K562 (cell line): ENCODE results near the gene CDC42SE2. TPM values are rescaled to one million over a fixed set of nuclear protein-coding genes. Genes with fewer than 3 reads are reported as not detected.

Experiments
- ATAC-seq: fragments of 200-7000 bp; cut with Tn5 transposase; 3 replicates; pipeline ENCODE4 v1.9.1; 2020; ENCODE audit warnings: moderate library complexity
- BruUV-seq: library from RNA; stranded (reverse); fragments of 400-500 nt; replicated peaks from 2 replicates; lab custom pipeline; 2021; lab: Mats Ljungman, UMichigan
- CTCF ChIA-PET: fragments of 300-600 bp; formaldehyde crosslinking; extraction: SDS; loops from one replicate; lab custom pipeline; 2021; ENCODE audit warnings: low intra/inter-chr PET ratio; lab: Yijun Ruan, JAX
- POLR2A ChIA-PET: fragments of 300-600, 350-650 bp; sonication (Branson Sonifier 250); formaldehyde crosslinking; extraction: SDS; loops from one replicate; lab custom pipeline; 2021; ENCODE audit warnings: antibody characterized with exemption, inconsistent platforms; lab: Yijun Ruan, JAX
- DNase-seq, 4 experiments: peaks; one replicate each; pipeline versions ENCODE4 v3.0.0 to v3.0.0-alpha.2; 2011 to 2018; ENCODE audit warnings: low spot score in 3 of 4, mixed read lengths in 3 of 4; ENCODE audit errors: extremely low read depth in 1 of 4
- FAIRE-seq: peaks from 2 replicates; lab custom pipeline; 2011; peaks lifted over from hg19 to GRCh38; lab: Jason Lieb, UNC
- H2AFZ ChIP-seq: 2 replicates; pipeline ENCODE4 v1.6.0; 2011; ENCODE audit warnings: low read depth, low read length, control low read depth, inconsistent platforms
- H3K27ac ChIP-seq: fragments of 200-600 bp; 3 replicates; pipeline ENCODE4 v1.8.0; 2011; ENCODE audit warnings: low read depth, mild to moderate bottlenecking, control low read depth, inconsistent platforms, low read length, moderate library complexity, mixed read lengths; ENCODE audit errors: extremely low read depth
- H3K27me3 ChIP-seq, 2 experiments: fragments of 300-600 bp in 1 of 2; 2 replicates in 1 of 2; 3 replicates in 1 of 2; pipeline versions ENCODE4 v1.6.0 to v1.8.0; 2011; ENCODE audit warnings: inconsistent platforms in 2 of 2, low read length in 2 of 2, mild to moderate bottlenecking in 1 of 2, mixed read lengths in 1 of 2, moderate library complexity in 1 of 2; ENCODE audit not compliant: control insufficient read depth in 2 of 2, insufficient read depth in 2 of 2
- H3K36me3 ChIP-seq: fragments of 300-600 bp; 3 replicates; pipeline ENCODE4 v1.8.0; 2011; ENCODE audit warnings: mild to moderate bottlenecking, low read length, inconsistent platforms; ENCODE audit not compliant: control insufficient read depth, insufficient read depth
- H3K4me1 ChIP-seq, 2 experiments: fragments of 200-600 bp in 1 of 2; replicated peaks in 1 of 2; 2 replicates in 1 of 2; 3 replicates in 1 of 2; pipeline versions ENCODE4 v1.5.1 to v1.8.0; 2011; ENCODE audit warnings: inconsistent platforms in 2 of 2, low read length in 2 of 2, mild to moderate bottlenecking in 1 of 2, mixed read lengths in 1 of 2, moderate library complexity in 1 of 2; ENCODE audit not compliant: control insufficient read depth in 2 of 2, insufficient read depth in 2 of 2
- H3K4me2 ChIP-seq: 2 replicates; pipeline ENCODE4 v1.6.1; 2011; ENCODE audit warnings: low read length, control low read depth, inconsistent platforms, mixed read lengths; ENCODE audit not compliant: insufficient read depth
- H3K4me3 ChIP-seq: fragments of 200-600 bp; sonication (generic), shearing (Covaris generic); 2 replicates; pipeline ENCODE4 v1.5.1; 2016; ENCODE audit warnings: control low read depth, inconsistent platforms
- H3K79me2 ChIP-seq: fragments of 200-600 bp; 3 replicates; pipeline ENCODE4 v1.8.0; 2011; ENCODE audit warnings: low read length, inconsistent platforms; ENCODE audit not compliant: control insufficient read depth, insufficient read depth
- H3K9ac ChIP-seq, 2 experiments: 2 replicates each; pipeline versions ENCODE4 v1.6.0 to v1.6.1; 2011; ENCODE audit warnings: low read depth in 2 of 2, low read length in 2 of 2, control low read depth in 1 of 2, inconsistent platforms in 1 of 2, mild to moderate bottlenecking in 1 of 2, mixed read lengths in 1 of 2; ENCODE audit not compliant: insufficient read depth in 1 of 2
- H3K9me1 ChIP-seq: one replicate; pipeline ENCODE4 v1.6.0; 2011; ENCODE audit warnings: inconsistent platforms, mild to moderate bottlenecking, low read length, moderate library complexity; ENCODE audit not compliant: control insufficient read depth, insufficient read depth
- H3K9me3 ChIP-seq: replicated peaks from 2 replicates; pipeline ENCODE4 v1.5.1; 2011; ENCODE audit warnings: low read depth, low read length, inconsistent platforms; ENCODE audit not compliant: control insufficient read depth, insufficient read depth
- H4K20me1 ChIP-seq: replicated peaks from 2 replicates; pipeline ENCODE4 v1.6.1; 2011; ENCODE audit warnings: low read length, inconsistent platforms, mixed read lengths; ENCODE audit not compliant: control insufficient read depth, insufficient read depth
- ARID3B ChIP-seq: fragments of 250-450 bp; sonication (Bioruptor Pico); IDR thresholded peaks from 2 replicates; pipeline ENCODE4 v1.4.0; 2020; ENCODE audit warnings: borderline replicate concordance
- CHD2 ChIP-seq: IDR thresholded peaks from 2 replicates; pipeline ENCODE4 v1.6.1; 2011; ENCODE audit warnings: low read depth, low read length
- EHMT2 ChIP-seq: fragments of 450-650 bp; IDR thresholded peaks from 2 replicates; pipeline ENCODE4 v1.6.1; 2018; ENCODE audit warnings: antibody characterized with exemption
- ELK1 ChIP-seq: sonication (generic); formaldehyde crosslinking; IDR thresholded peaks from 2 replicates; pipeline ENCODE4 v1.8.1; 2022; ENCODE audit warnings: missing genetic modification reagents
- HDAC8 ChIP-seq: fragments of 450-650 bp; IDR thresholded peaks from 2 replicates; pipeline ENCODE4 v1.6.1; 2016; ENCODE audit warnings: mild to moderate bottlenecking, missing genetic modification characterization, moderate library complexity, missing compliant biosample characterization
- IRF1 ChIP-seq: sonication (generic); formaldehyde crosslinking; IDR thresholded peaks from 2 replicates; pipeline ENCODE4 v1.8.0; 2022; ENCODE audit warnings: missing genetic modification reagents, mild to moderate bottlenecking, borderline replicate concordance
- KLF1 ChIP-seq: fragments of 450-650 bp; IDR thresholded peaks from 2 replicates; pipeline ENCODE4 v1.6.1; 2016; ENCODE audit warnings: missing genetic modification characterization, missing compliant biosample characterization
- MCM3 ChIP-seq: fragments of 450-650 bp; IDR thresholded peaks from 2 replicates; pipeline ENCODE4 v1.6.1; 2016
- NFE2 ChIP-seq: IDR thresholded peaks from 2 replicates; pipeline ENCODE4 v1.6.1; 2014; ENCODE audit warnings: antibody characterized with exemption, low read depth
- NR1H2 ChIP-seq: sonication (generic); formaldehyde crosslinking; IDR thresholded peaks from 2 replicates; pipeline ENCODE4 v1.4.0; 2020; ENCODE audit warnings: mild to moderate bottlenecking, missing genetic modification reagents
- NR4A1 ChIP-seq, 2 experiments: fragments of 250-450 bp in 1 of 2; fragments of 450-650 bp in 1 of 2; sonication (Bioruptor Pico) in 1 of 2; IDR thresholded peaks; 2 replicates each; pipeline versions ENCODE4 v1.4.0 to v1.6.1; 2016 to 2020; ENCODE audit warnings: mild to moderate bottlenecking in 2 of 2, missing compliant biosample characterization in 1 of 2, missing genetic modification characterization in 1 of 2, moderate library complexity in 1 of 2
- NRF1 ChIP-seq, 2 experiments: fragments of 450-650 bp; IDR thresholded peaks in 1 of 2; conservative IDR thresholded peaks in 1 of 2; 2 replicates each; pipeline ENCODE4 v1.6.1; 2014; ENCODE audit warnings: mild to moderate bottlenecking in 2 of 2
- PML ChIP-seq: IDR thresholded peaks from 2 replicates; pipeline ENCODE4 v1.6.1; 2012; ENCODE audit warnings: low read length, inconsistent platforms
- RBM17 ChIP-seq: fragments of 200-400 bp; formaldehyde crosslinking; IDR thresholded peaks from 2 replicates; pipeline ENCODE4 v1.6.1; 2017; ENCODE audit warnings: low read depth, mild to moderate bottlenecking, low read length, borderline replicate concordance
- RFX5 ChIP-seq: IDR thresholded peaks from 2 replicates; pipeline ENCODE4 v1.6.1; 2011; ENCODE audit warnings: low read depth, mild to moderate bottlenecking, improper control_type of control experiment, low read length
- SRSF1 ChIP-seq: fragments of 200-400 bp; formaldehyde crosslinking; IDR thresholded peaks from 2 replicates; pipeline ENCODE4 v1.6.1; 2017; ENCODE audit warnings: mild to moderate bottlenecking, low read depth, low read length, moderate library complexity
- ZNF133 ChIP-seq: fragments of 250-450 bp; sonication (Bioruptor Pico); IDR thresholded peaks from 2 replicates; pipeline ENCODE4 v1.4.0; 2020; ENCODE audit warnings: mild to moderate bottlenecking
- ZNF134 ChIP-seq: fragments of 250-450 bp; sonication (Bioruptor Pico); conservative IDR thresholded peaks from 2 replicates; pipeline ENCODE4 v1.4.0; 2020
- ZNF347 ChIP-seq: fragments of 450-650 bp; formaldehyde crosslinking; IDR thresholded peaks from 2 replicates; pipeline ENCODE4 v1.4.0; 2020; ENCODE audit warnings: low read depth, mild to moderate bottlenecking, moderate library complexity
- ZZZ3 ChIP-seq: fragments of 450-650 bp; IDR thresholded peaks from 2 replicates; pipeline ENCODE4 v1.6.1; 2016; ENCODE audit warnings: antibody characterized with exemption, mild to moderate bottlenecking, moderate library complexity
- in situ Hi-C: fragments of 300-500 bp; cut with MboI; formaldehyde crosslinking; loops from 4 replicates; pipeline ENCODE4 v1.15.0; 2018; ENCODE audit warnings: inconsistent platforms, mixed read lengths
- intact Hi-C: fragments of 100-400 bp; cut with micrococcal nuclease; formaldehyde crosslinking; loops from 2 replicates; pipeline ENCODE4 v1.14.2; 2022
- polyA plus RNA-seq, 8 experiments: library from polyadenylated mRNA; depleted of rRNA in 4 of 8; stranded (reverse) in 5 of 8; unstranded in 3 of 8; fragments of >200 nt; fragmentation: Nextera tagmentation in 2 of 8; fragmentation: Illumina TruSeq in 1 of 8; extraction: Ambion mirVana in 2 of 8; extraction: Trizol in 1 of 8; gene quantifications; 2 replicates each; pipeline versions ENCODE4 v1.2.1 to v1.2.3, GENCODE V29; 2011 to 2014; ENCODE audit warnings: inconsistent platforms in 1 of 8, missing spikeins in 1 of 8
- total RNA-seq, 7 experiments: library from RNA; depleted of rRNA in 6 of 7; stranded (reverse); fragments of >200 nt in 6 of 7; fragmentation: Illumina TruSeq in 2 of 7; extraction: Trizol in 2 of 7; gene quantifications; 2 replicates each; pipeline versions ENCODE4 v1.2.1 to v1.2.3, GENCODE V29; 2011 to 2021; ENCODE audit warnings: low replicate concordance in 1 of 7

The CDC42SE2 gene
- total and polyA plus RNA-seq, 9 of the 15 experiments (the other 6 are each of a cell fraction or from before 2014, with no cell fraction given): 24.8 to 44.3 (median 32.7) TPM

- ChIA-PET CTCF (no interaction called here), POLR2A (interaction anchor here (1.3 kb wide), 1 partner anchor 18 kb away, joined by 4 read pairs; no protein-coding TSS in a partner anchor)
- peak; percentile 27; the same call in 1 of the 3 replicates for ATAC-seq
- 0 out of 2 replicates have a peak overlapping the region, but pooled peaks have one; percentile 56 for H2AFZ ChIP-seq
- no peaks in the 10 kb centered on the region for H3K79me2 ChIP-seq
- TF ChIP-seq PML (no peak), ZNF133 (no peak), CHD2 (no peak), ARID3B (CRISPR knock-in tag) (no peak), KLF1 (no peak), SRSF1 (no peak), NR4A1 (CRISPR knock-in tag; IDR thresholded peaks at IDR 0.05) (no peak), NR4A1 (tag; IDR thresholded peaks at IDR 0.05) (no peak), EHMT2 (no peak), IRF1 (CRISPR knock-in tag) (no peak), ZNF134 (CRISPR knock-in tag) (no peak), RFX5 (no peak), ZZZ3 (no peak), MCM3 (no peak), NFE2 (no peak), HDAC8 (no peak), ELK1 (CRISPR knock-in tag) (no peak), RBM17 (no peak), NR1H2 (CRISPR knock-in tag) (no peak), ZNF347 (CRISPR knock-in tag) (no peak), NRF1 (conservative IDR thresholded peaks at IDR 0.05 in 1 of 2, IDR thresholded peaks at IDR 0.05 in 1 of 2) (no peak)
- no peak overlapping the region for H3K9ac ChIP-seq
- no peaks in the 10 kb centered on the region for H3K9me3 ChIP-seq
- BruUV-seq: no TSS peak
- no peaks in the 10 kb centered on the region for H3K9me1 ChIP-seq
- no peaks in the 10 kb centered on the region for H3K4me1 ChIP-seq
- no peaks in the 10 kb centered on the region for H4K20me1 ChIP-seq
- H3K36me3 ChIP-seq: no peaks in the 10 kb centered on the region
- no peak overlapping the region for H3K4me2 ChIP-seq
- DNase-seq: no peak
- no peak overlapping the region for H3K4me3 ChIP-seq
- H3K27ac ChIP-seq: no peak overlapping the region
- intact Hi-C loops (no loop called here), in situ Hi-C loops (no loop called here)
- FAIRE-seq: no peak
- H3K27me3 ChIP-seq: no peaks in the 10 kb centered on the region
These were observed 18.5 kb upstream of the CDC42SE2 start for GRCh38 chr5:131245312-131245711.
